Anterior cingulate cortex (tissue), 58 donors: ENCODE data around the gene KCNMA1.

Source experiments
- DNase-seq, 58 donors: peaks; one replicate each; lab custom pipeline; 2025; lab: John Stamatoyannopoulos, UW

KCNMA1 gene

GRCh38 chr10:77518241-77518909 lies 119.2 kb downstream of the KCNMA1 start:
- no peak for DNase-seq

GRCh38 chr10:77516575-77516974 lies 121.0 kb downstream of the KCNMA1 start:
- DNase-seq, result no peak

DNA sequence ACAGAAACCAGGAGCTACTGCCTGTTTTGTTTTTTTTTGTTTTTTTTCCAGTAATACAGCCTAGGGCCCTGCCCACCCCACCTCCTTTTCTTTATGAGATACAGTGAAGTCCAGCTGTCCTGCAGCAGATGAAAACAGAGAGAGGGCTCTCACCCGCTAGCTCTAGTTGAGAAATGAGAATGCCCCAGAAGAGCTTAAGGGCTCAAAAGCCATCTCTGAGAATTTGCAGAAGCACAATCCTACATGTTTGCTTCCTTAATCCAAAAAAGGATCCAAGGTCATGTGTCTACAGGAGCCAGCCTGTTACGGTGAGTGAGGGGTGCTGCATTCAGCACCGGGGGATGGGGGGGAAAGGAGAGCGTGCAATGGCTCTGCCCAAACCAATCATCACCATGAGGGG lies 122.7 kb downstream of the KCNMA1 start:
- DNase-seq, result no peak

DNA sequence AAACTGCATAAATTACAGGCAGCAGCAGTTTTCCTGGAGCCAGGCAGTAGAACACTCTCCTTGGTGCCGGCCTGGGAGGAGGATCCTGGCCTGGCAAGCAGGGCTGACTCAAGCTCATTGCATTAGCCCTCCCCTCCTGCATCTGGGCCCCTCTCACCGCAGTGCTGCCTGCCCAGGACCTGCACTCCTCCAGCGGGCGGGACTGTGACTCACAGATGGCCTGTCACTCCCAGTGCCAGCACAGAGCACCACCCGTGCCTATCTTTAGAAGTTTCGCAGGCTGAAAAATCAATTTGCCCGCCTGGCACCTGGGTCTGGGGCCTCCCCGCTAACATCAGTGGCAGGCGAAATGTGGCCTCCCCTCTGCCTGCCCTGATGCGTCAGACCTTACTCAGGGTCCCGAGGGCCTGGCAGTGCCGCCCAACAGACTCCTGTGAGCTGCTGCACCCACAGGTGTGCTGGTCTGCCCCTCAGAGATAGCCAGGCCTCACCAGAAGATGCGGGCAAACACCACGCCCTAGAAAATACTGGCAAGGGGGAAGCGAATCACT lies 123.8 kb downstream of the KCNMA1 start:
- DNase-seq, result peak in 45 of 58 donors; percentile 20 to 81 (median 52)

- DNase-seq, result no peak
These were observed 124.4 kb downstream of the KCNMA1 start for GRCh38 chr10:77513220-77513619.

GRCh38 chr10:77512219-77512578 lies 125.4 kb downstream of the KCNMA1 start:
- no peak for DNase-seq

DNA sequence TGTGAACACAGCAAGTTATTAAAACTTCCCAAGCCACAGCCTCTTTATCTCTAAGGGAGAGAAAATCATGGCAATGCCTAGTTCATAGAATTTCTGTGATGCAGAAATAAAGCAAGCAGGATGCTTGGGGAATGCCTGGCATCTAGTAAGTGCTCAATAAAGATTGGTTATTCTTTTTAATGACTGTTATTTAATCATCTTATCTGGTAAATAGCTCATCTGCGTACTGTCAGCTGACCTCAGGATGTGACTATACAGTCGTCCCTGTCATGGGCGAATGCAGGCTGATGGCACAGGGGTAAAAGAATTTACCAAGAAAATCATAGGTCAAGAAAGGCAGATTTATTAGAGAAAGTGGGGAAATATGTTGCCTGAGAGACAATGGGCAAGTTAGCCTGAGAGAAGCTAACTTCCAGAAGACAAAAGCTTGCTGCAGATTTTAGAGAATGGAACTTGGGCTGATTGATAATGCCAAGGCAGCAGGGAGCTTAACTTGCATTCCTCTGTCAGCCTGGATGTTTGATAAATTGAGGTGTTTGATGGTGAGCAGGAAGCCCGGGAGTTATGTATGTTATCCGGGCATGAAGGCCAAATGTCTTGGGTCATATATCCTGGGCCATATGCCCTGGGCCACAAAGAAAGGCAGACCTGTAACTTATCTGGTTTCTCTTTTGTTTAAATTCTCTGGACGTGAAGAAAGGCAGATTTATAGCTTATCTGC lies 126.0 kb downstream of the KCNMA1 start:
- no peak for DNase-seq

DNA sequence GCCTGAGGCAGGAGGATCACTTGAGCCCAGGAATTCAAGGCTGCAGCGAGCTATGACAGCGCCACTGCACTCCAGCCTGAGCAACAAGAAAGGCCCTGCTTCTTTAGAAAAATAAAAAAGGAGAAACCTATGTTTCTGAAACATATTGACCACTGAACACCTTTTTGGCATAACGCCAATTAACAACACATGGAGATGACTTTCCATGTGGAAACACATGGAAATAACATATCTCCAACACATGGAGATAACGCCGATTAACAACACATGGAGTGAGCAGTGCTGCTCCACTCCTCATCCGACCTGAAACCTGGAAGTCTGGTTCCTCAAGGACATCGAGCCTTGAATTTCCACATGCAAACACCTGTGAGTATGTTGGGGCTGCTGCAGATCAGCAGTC lies 126.9 kb downstream of the KCNMA1 start:
- no peak for DNase-seq

GRCh38 chr10:77510294-77510693 lies 127.3 kb downstream of the KCNMA1 start:
- DNase-seq, result no peak

GRCh38 chr10:77509391-77509790 lies 128.2 kb downstream of the KCNMA1 start:
- no peak for DNase-seq

DNA sequence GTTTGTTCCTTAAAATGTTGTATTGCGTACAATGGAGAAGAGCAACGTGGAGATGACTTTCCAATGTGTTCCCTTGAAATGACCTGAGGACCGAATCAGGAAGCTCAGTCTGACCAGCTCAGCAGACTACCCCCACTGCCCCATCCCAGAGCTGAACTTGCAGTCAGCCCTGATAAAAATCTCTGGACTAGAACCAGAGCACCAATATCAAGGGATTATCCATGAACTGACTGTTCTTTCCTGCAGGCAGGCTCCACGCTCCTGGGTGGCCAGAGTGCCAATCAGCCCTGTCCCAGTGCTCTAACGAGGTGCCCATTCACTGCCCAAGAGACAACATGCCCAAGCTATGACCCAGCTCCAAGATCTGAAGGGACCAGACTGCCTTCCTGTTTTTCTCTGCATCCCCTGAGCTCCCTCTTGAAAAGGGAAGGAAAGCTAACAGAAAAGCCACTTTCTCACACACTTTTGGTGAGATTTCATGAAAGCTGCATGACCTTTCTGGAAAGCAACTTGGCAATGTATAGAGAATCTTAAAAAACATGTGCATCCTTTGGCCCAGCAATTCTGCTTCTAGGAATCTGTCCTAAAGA lies 130.2 kb downstream of the KCNMA1 start:
- peak in 1 of 58 donors; percentile 14 for DNase-seq

DNA sequence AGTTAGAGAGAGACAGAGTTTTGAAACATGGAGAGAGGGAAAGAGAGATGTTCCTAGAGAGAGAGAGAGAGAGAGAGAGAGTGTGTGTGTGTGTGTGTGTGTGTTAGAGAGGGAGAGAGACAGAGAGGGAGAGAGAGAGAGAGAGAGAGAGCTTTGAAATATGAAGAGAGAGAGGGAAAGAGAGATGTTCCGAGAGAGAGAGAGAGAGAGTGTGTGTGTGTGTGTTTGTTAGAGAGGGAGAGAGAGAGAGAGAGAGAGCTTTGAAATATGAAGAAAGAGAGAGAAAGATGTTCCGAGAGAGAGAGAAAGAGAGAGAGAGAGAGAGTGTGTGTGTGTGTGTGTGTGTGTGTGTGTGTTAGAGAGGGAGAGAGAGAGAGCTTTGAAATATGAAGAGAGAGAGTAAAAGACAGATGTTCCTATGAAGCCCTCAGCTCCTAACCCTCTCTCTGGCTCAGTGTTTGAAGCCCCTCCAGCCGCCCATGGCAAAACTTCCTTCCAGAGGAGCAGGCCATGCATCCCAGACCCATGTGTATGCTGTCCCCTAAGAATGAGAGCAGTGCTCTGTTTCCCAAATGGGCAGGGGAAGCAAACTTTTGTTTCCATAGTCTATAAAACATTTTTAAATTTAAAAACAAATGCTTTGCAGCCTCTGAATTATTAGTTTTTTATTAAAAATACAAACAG lies 130.9 kb downstream of the KCNMA1 start:
- DNase-seq, result no peak

DNA sequence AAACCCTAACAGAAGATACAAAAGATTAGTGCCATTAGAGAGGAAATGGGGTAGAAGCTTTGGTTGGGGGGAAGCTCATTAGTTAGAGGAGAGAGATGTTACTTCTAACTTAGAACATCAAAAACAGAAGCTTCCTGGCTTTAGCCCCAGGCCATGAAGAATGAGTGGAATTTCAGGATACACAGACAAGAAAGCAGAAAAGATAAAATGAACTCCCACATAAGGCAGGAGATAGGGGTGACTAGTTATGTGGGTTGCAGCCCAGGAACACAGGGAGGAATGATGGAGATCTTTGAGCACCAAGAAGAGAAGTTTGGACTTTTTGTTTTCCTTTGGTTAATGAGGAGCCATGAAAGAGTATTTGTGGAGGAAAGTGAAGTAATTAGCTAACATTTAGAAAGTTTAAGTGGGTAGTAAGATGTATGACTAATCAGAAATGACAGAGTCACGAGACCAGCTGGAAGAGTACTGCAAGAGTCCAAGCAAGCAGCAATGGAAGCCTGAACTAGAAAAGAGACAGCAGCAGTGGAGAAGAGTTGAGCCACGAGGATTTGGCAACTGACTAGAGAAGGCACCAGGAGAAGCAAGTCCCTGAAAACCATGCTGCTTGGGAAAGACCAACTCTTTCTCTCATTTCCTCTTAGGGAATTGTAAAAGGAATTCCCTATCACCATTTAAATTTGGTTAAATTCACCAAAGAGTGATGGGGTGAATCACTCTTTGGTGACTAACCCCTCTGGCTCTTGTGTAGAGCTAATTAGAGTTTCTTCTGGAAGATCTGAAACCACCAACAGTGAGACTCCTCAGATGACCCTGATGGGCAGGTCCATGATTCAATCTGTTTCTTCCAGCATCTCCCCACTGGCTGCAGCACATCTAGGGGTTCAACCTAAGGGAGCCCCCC lies 131.9 kb downstream of the KCNMA1 start:
- DNase-seq, result no peak

- DNase-seq, result peak in 1 of 58 donors; percentile 11
These were observed 132.7 kb downstream of the KCNMA1 start for GRCh38 chr10:77504873-77505257.

DNA sequence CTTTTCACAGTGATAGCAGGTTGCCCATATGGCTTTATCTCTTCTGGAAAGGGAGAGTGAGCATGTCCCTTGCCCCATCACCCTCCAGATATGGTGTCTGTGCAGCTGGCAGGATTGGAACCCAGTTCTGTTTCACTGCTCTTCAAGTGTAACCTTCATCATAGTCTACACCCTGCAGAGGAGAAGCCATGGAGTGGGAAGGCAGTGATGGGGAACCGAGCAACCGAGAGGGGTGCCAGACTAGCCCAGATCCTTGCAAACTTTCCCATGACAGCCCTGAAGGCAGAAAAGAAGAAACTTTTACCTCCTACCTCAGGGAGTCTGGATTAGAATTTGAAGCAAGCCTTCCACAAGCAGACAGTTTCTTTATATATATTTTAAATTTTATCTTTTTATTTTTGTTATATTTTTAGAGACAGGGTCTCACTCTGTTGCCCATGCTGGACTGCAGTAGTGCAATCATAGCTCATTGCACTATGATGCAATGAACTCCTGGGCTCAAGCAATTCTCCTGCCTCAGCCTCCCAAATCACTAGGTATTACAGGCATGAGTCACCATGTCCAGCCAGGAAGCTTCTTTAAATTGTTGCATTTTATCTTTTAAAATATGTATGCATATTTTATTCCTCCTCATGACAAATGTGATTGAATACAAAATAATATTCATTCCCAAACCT lies 133.3 kb downstream of the KCNMA1 start:
- DNase-seq, result no peak

DNA sequence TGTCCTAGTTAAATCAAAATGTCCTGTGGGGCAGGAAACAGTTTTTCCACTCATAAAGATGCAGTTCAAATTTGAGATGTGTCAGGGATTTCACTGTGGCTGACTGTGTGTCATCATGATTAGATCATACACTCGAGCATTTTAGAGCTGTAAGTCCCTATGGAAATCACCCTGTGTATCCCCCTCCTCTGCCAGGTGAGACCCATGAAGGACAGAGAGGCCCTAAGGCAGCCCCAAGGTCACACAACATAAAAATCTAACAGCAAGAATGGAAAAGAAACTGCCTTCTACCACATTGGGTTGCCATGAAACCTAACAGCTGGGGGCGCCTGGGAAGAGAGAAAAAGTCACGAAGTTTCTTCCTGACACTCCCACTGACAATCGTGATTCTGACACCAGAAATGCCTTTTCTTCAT lies 135.8 kb downstream of the KCNMA1 start:
- no peak for DNase-seq

DNA sequence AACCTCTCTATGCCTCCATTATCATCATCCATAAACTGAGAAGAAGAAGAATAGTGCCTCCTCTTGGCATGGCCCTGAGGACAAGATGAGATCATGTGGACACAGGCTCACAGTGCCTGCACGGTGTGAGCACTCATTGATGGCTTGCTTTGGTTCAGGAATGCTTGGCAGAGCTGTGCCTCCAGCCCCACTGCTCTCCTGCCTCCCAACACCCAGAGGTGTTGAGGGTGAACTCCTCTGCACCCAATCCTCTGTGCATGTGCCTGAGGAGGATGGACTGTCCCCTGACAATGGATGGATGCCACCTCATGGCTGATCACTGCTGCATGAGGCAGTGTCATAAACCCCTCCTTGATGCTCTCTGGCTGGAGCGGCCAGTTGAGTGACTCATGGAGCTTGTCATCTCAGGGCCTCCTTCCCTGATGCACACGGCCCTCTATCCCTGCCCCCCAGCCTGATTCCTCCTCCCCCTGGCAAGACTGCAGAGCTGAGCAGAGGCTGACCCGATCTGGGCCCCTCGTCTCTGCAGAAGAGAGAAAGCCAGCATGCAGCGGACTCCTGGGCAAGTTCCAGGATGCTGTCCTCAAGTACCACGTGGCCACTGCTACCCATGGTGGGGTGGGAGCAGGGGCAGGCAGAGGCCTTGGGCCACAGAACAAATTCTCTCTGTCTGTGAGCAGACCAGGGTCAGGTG lies 136.3 kb downstream of the KCNMA1 start:
- DNase-seq, result peak in 43 of 58 donors; percentile 14 to 69 (median 39)

DNA sequence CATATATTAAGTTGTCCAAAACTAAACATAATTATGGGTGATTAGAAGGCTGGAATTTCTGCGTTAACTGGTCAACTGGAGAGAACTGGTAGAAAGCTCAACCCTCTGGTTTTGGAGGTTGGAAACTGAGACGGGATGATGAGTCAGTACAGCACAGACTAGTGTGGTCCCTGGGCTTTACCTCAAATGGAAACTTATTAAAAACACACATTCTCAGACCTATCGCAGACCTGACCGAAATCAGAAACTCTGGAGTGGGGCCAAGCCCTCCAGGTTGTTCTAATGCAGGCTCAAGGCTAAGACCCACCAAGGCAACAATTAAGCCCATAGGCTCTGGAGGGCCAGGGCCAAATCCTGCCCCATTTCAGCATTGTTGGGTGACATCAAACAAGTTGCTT lies 136.9 kb downstream of the KCNMA1 start:
- DNase-seq, result no peak

DNA sequence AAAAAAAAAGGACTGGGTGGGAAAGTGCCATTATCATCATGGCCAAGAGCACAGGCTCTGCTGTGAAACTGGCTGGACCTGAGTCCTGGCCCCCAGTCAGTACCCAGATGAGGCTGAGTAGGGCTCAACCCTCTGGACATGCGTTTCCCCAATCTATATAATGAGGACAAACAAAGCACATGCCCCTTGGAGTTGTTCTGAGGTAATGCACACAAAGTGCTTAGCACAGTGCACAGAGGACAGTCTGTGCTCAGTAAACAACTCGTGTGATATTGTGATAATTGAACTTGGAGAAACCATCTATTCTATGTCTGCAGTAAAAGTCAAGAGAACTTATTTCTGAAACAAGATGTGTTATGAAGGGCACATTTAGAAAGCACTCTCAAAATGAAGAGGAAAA lies 138.8 kb downstream of the KCNMA1 start:
- no peak for DNase-seq
